ENCODE data around the gene CMTM7.

The CMTM7 gene

GRCh38 chr3:32502118-32502945, 110.7 kb downstream of the CMTM7 start, which contains the start of gene CMTM6 (continued):
- TF ChIP-seq PATZ1 (tag by site-specific recombination; IDR thresholded peaks at IDR 0.05) (peak; percentile 75), GLI4 (tag by site-specific recombination; IDR thresholded peaks at IDR 0.05) (no peak), ZBTB17 (tag by site-specific recombination; IDR thresholded peaks at IDR 0.05) (peak; percentile 81), ZIC2 (tag by site-specific recombination; IDR thresholded peaks at IDR 0.05) (peak; percentile 94), ZBTB8A (tag by site-specific recombination; IDR thresholded peaks at IDR 0.05) (peak; percentile 93), ZNF404 (tag by site-specific recombination; IDR thresholded peaks at IDR 0.05) (no peak), IKZF3 (tag by site-specific recombination; IDR thresholded peaks at IDR 0.05) (no peak), ZNF518A (tag by site-specific recombination; conservative IDR thresholded peaks at IDR 0.05; ENCODE audit: low read depth) (no peak), ZNF558 (tag by site-specific recombination; IDR thresholded peaks at IDR 0.05) (no peak), ZNF843 (tag by site-specific recombination; IDR thresholded peaks at IDR 0.05) (peak; percentile 69; the same call in 1 of the 2 replicates), HOXA7 (CRISPR knock-in tag; IDR thresholded peaks at IDR 0.05; ENCODE audit: borderline replicate concordance) (no peak), ZNF223 (tag by site-specific recombination; IDR thresholded peaks at IDR 0.05) (no peak), ZFP3 (tag by site-specific recombination; IDR thresholded peaks at IDR 0.05; ENCODE audit: low read depth) (no peak), OSR2 (tag by site-specific recombination; IDR thresholded peaks at IDR 0.05) (peak; percentile 67), GFI1B (tag by site-specific recombination; IDR thresholded peaks at IDR 0.05) (0 out of 2 replicates have a peak, but pooled peaks have one; percentile 1), ZNF112 (tag by site-specific recombination; IDR thresholded peaks at IDR 0.05) (no peak), ZNF26 (tag by site-specific recombination; IDR thresholded peaks at IDR 0.05) (no peak), ZBTB20 (tag by site-specific recombination; IDR thresholded peaks at IDR 0.05) (peak; percentile 92), GLIS1 (tag by site-specific recombination; IDR thresholded peaks at IDR 0.05) (peak; percentile 85), ZNF16 (tag by site-specific recombination; IDR thresholded peaks at IDR 0.05; ENCODE audit: low read depth) (no peak), ZSCAN16 (tag by site-specific recombination; IDR thresholded peaks at IDR 0.05) (no peak), ZNF677 (tag by site-specific recombination; IDR thresholded peaks at IDR 0.05) (no peak), KLF8 (tag by site-specific recombination; IDR thresholded peaks at IDR 0.05) (peak; percentile 66), OVOL3 (tag by site-specific recombination; IDR thresholded peaks at IDR 0.05) (0 out of 2 replicates have a peak, but pooled peaks have one; percentile 30), HOXD13 (CRISPR knock-in tag; IDR thresholded peaks at IDR 0.05; ENCODE audit: borderline replicate concordance) (no peak), ZNF169 (tag by site-specific recombination; IDR thresholded peaks at IDR 0.05) (no peak), YY1 (tag by site-specific recombination; IDR thresholded peaks at IDR 0.05) (no peak)
- TF ChIP-seq, protein P1, sequence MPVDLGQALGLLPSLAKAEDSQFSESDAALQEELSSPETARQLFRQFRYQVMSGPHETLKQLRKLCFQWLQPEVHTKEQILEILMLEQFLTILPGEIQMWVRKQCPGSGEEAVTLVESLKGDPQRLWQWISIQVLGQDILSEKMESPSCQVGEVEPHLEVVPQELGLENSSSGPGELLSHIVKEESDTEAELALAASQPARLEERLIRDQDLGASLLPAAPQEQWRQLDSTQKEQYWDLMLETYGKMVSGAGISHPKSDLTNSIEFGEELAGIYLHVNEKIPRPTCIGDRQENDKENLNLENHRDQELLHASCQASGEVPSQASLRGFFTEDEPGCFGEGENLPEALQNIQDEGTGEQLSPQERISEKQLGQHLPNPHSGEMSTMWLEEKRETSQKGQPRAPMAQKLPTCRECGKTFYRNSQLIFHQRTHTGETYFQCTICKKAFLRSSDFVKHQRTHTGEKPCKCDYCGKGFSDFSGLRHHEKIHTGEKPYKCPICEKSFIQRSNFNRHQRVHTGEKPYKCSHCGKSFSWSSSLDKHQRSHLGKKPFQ (tag by site-specific recombination; IDR thresholded peaks at IDR 0.05), result no peak
- TF ChIP-seq, protein P2, sequence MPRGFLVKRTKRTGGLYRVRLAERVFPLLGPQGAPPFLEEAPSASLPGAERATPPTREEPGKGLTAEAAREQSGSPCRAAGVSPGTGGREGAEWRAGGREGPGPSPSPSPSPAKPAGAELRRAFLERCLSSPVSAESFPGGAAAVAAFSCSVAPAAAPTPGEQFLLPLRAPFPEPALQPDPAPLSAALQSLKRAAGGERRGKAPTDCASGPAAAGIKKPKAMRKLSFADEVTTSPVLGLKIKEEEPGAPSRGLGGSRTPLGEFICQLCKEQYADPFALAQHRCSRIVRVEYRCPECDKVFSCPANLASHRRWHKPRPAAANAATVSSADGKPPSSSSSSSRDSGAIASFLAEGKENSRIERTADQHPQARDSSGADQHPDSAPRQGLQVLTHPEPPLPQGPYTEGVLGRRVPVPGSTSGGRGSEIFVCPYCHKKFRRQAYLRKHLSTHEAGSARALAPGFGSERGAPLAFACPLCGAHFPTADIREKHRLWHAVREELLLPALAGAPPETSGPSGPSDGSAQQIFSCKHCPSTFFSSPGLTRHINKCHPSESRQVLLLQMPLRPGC (tag by site-specific recombination; IDR thresholded peaks at IDR 0.05), result no peak

Data from HEK293 (cell line).